B cell (primary cell): ENCODE measurements around the gene SH3TC1. TPM values are rescaled to one million over a fixed set of nuclear protein-coding genes. Genes with fewer than 3 reads are reported as not detected.

ENCODE experiments used
- ATAC-seq: fragments of 200-7000 bp; cut with Tn5 transposase; one replicate; pipeline ENCODE4 v1.10.0; 2021; ENCODE audit warnings: low read depth, mild to moderate bottlenecking, moderate number of reproducible peaks, moderate library complexity
- CTCF ChIA-PET: fragments of 350-600 bp; sonication (Branson Sonifier 250); formaldehyde crosslinking; loops from one replicate; lab custom pipeline; 2021; ENCODE audit warnings: antibody characterized with exemption, inconsistent platforms; lab: Charles Lee
- POLR2A ChIA-PET: fragments of 350-600 bp; sonication (Branson Sonifier 250); formaldehyde crosslinking; loops from one replicate; lab custom pipeline; 2021; ENCODE audit warnings: antibody characterized with exemption; lab: Charles Lee
- DNase-seq: peaks from one replicate; pipeline ENCODE4 v3.0.0; 2013
- H2AFZ ChIP-seq: 2 replicates; pipeline ENCODE4 v1.6.1; 2012; ENCODE audit warnings: mild to moderate bottlenecking, low read depth, low read length; ENCODE audit not compliant: insufficient read depth, poor library complexity, severe bottlenecking
- H3K27ac ChIP-seq, 2 donors: 1 replicate in 1 of 2; 2 replicates in 1 of 2; pipeline ENCODE4 v1.5.1; 2012 to 2013; ENCODE audit warnings: low read length in 2 of 2, mild to moderate bottlenecking in 2 of 2, moderate library complexity in 1 of 2
- H3K27me3 ChIP-seq, 4 experiments: fragments of 200-600 bp in 1 of 4; sonication (generic) in 1 of 4; replicated peaks in 1 of 4; 1 replicate in 2 of 4; 2 replicates in 2 of 4; pipeline versions ENCODE4 v1.6.1 to v1.7.0; 2013 to 2016; ENCODE audit warnings: low read length in 3 of 4, mild to moderate bottlenecking in 2 of 4, mixed read lengths in 1 of 4, moderate library complexity in 1 of 4; ENCODE audit not compliant: insufficient read depth in 4 of 4, control insufficient read depth in 3 of 4; ENCODE audit errors: control extremely low read depth in 1 of 4
- H3K36me3 ChIP-seq, 2 experiments: replicated peaks in 1 of 2; 1 replicate in 1 of 2; 2 replicates in 1 of 2; pipeline versions ENCODE4 v1.6.1 to v1.7.1; 2013; ENCODE audit warnings: low read length in 1 of 2; ENCODE audit not compliant: insufficient read depth in 2 of 2, control insufficient read depth in 1 of 2; ENCODE audit errors: control extremely low read depth in 1 of 2, extremely low read depth in 1 of 2
- H3K4me1 ChIP-seq, 2 donors: fragments of 200-600 bp in 1 of 2; sonication (generic) in 1 of 2; 1 replicate in 1 of 2; 2 replicates in 1 of 2; pipeline versions ENCODE4 v1.5.1 to v1.6.1; 2013 to 2017; ENCODE audit warnings: low read length in 2 of 2; ENCODE audit not compliant: control insufficient read depth in 2 of 2, insufficient read depth in 2 of 2
- H3K4me2 ChIP-seq: replicated peaks from 2 replicates; pipeline ENCODE3; 2012; ENCODE audit warnings: mild to moderate bottlenecking, low read depth, low read length; ENCODE audit not compliant: poor library complexity, severe bottlenecking
- H3K4me3 ChIP-seq, 5 experiments: fragments of 200-600 bp in 1 of 5; sonication (generic) in 1 of 5; 1 replicate in 3 of 5; 2 replicates in 2 of 5; pipeline versions ENCODE4 v1.5.1 to v1.7.0; 2011 to 2016; ENCODE audit warnings: low read length in 4 of 5, mild to moderate bottlenecking in 4 of 5, low read depth in 2 of 5, control low read depth in 1 of 5, moderate library complexity in 1 of 5; ENCODE audit not compliant: insufficient read depth in 1 of 5; ENCODE audit errors: control extremely low read depth in 1 of 5, extremely low read depth in 1 of 5
- H3K79me2 ChIP-seq: fragments of 200-600 bp; sonication (generic); one replicate; pipeline ENCODE4 v1.6.0; 2016; ENCODE audit warnings: low read length; ENCODE audit not compliant: control insufficient read depth, insufficient read depth
- H3K9ac ChIP-seq: fragments of 200-600 bp; sonication (generic); 2 replicates; pipeline ENCODE4 v1.6.1; 2017; ENCODE audit warnings: mild to moderate bottlenecking, low read length, moderate library complexity
- H3K9me3 ChIP-seq, 3 donors: one replicate each; pipeline versions ENCODE4 v1.6.1 to v1.7.1; 2013; ENCODE audit warnings: low read length in 2 of 3; ENCODE audit not compliant: control insufficient read depth in 2 of 3, insufficient read depth in 1 of 3; ENCODE audit errors: control extremely low read depth in 1 of 3
- H4K20me1 ChIP-seq: 2 replicates; pipeline ENCODE4 v1.6.0; 2012; ENCODE audit warnings: mild to moderate bottlenecking, low read length; ENCODE audit not compliant: insufficient read depth, control insufficient read depth, poor library complexity, severe bottlenecking
- H3K27ac Mint-ChIP-seq: one replicate; pipeline ENCODE4 v1.8.0; 2021; ENCODE audit warnings: mixed read lengths
- H3K27me3 Mint-ChIP-seq: one replicate; pipeline ENCODE4 v1.8.0; 2021; ENCODE audit warnings: mixed read lengths
- H3K4me1 Mint-ChIP-seq: one replicate; pipeline ENCODE4 v1.8.0; 2021; ENCODE audit warnings: mixed read lengths
- H3K4me3 Mint-ChIP-seq: one replicate; pipeline ENCODE4 v1.8.0; 2021; ENCODE audit warnings: mixed read lengths
- H3K9me3 Mint-ChIP-seq: one replicate; pipeline ENCODE4 v1.8.0; 2022; ENCODE audit warnings: mixed read lengths; ENCODE audit not compliant: insufficient read depth
- EZH2 ChIP-seq: IDR thresholded peaks from 2 replicates; pipeline ENCODE4 v1.6.1; 2012; ENCODE audit warnings: borderline replicate concordance, low read depth, mild to moderate bottlenecking, moderate library complexity, low read length; ENCODE audit not compliant: insufficient read depth, poor library complexity, severe bottlenecking
- WGBS: methylation state at CpG from one replicate; pipeline ENCODE4 v1.1.5; 2013; ENCODE audit warnings: missing lambda C conversion rate; ENCODE audit not compliant: insufficient coverage; 5-methylcytosine and 5-hydroxymethylcytosine counted together
- intact Hi-C: fragments of 100-400 bp; cut with micrococcal nuclease; formaldehyde crosslinking; loops from one replicate; pipeline ENCODE4 v1.10.0; 2022
- polyA plus RNA-seq: library from polyadenylated mRNA; depleted of rRNA; stranded (reverse); fragments of >200 nt; gene quantifications from 2 replicates; pipeline ENCODE4 v1.2.3, GENCODE V29; 2012
- total RNA-seq, 2 donors: library from RNA; stranded (reverse); fragments of 120-200 nt in 1 of 2; gene quantifications; 1 replicate in 1 of 2; 2 replicates in 1 of 2; pipeline versions ENCODE4 v1.2.3 to v1.2.4, GENCODE V29; 2013 to 2022
- TF ChIP-seq, protein P1 (sequence below): fragments of 200-600 bp; IDR thresholded peaks from one replicate; pipeline ENCODE4 v1.8.0; 2022; ENCODE audit warnings: antibody characterized with exemption, mild to moderate bottlenecking

SH3TC1 gene
- total and polyA plus RNA-seq, 2 donors (not counting 1 experiment from before 2014, with no cell fraction given) = 63.8 to 388 TPM

DNA sequence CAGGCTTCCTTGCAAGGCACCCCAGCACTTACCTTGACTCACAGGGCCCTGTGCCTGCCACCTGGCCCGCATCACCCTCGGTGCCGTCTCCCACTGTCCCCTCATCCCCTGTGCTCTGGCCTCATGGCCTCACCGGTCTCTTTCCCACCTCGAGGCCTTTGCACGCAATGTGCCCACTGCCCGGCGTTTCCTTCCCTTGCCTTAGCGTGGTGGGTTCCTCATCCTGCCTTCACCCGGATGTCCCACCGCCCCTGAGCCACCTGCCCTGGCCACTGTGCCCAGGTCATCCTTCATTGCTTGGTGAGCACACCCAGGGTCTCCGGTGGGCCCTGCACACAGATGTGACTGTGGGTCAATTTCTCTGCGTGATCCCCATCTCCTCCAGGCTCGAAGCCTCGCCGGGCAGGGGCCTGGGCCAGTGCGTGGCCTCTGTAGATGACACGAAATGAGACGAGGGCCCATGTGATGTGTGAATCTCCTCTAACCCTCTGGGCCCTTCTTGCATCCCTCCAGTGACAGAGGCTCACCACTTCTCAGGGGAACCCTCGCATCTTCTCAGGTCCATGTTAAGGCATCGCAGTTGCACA is 75.1 kb downstream of the SH3TC1 start:
- Histone ChIP-seq H2AFZ (no peak overlapping the region), H3K79me2 (no peaks in the 10 kb centered on the region), H3K9ac (no peak overlapping the region), H3K4me1 (no peaks in the 10 kb centered on the region), H3K27ac (no peak overlapping the region), H4K20me1 (no peaks in the 10 kb centered on the region), H3K27me3 (peaks cover 0 to 8% (median 1%) of the 10 kb centered on the region in 4 experiments), H3K4me2 (no peak overlapping the region), H3K4me3 (no peak overlapping the region), H3K36me3 (no peaks in the 10 kb centered on the region), H3K9me3 (no peaks in the 10 kb centered on the region)
- H3K4me3 Mint-ChIP-seq = no peak overlapping the region
- H3K27ac Mint-ChIP-seq = no peak overlapping the region
- peaks cover 22% of the 10 kb centered on the region for H3K27me3 Mint-ChIP-seq
- WGBS = 92% methylated on average over 18 of the region's 21 CpGs
- no peak for TF ChIP-seq EZH2
- POLR2A ChIA-PET = no interaction called here
- ATAC-seq (no peak), DNase-seq (no peak)
- intact Hi-C loops = no loop called here
- no peaks in the 10 kb centered on the region for H3K4me1 Mint-ChIP-seq
- CTCF ChIA-PET = interaction anchor here (0.6 kb wide), 1 partner anchor 128 kb away, joined by 3 read pairs; no protein-coding TSS in a partner anchor
- H3K9me3 Mint-ChIP-seq = no peaks in the 10 kb centered on the region

GRCh38 chr4:8274765-8275547 is 75.9 kb downstream of the SH3TC1 start:
- H3K36me3 ChIP-seq = no peaks in the 10 kb centered on the region
- no peaks in the 10 kb centered on the region for H4K20me1 ChIP-seq
- no peaks in the 10 kb centered on the region for H3K9me3 ChIP-seq
- no peaks in the 10 kb centered on the region for H3K4me1 ChIP-seq
- no peak overlapping the region for H3K4me2 ChIP-seq
- no peaks in the 10 kb centered on the region for H3K4me1 Mint-ChIP-seq
- no peak overlapping the region for H3K9ac ChIP-seq
- no peak overlapping the region for H3K27ac Mint-ChIP-seq
- no peak overlapping the region for H3K27ac ChIP-seq
- no peak for ATAC-seq
- H3K4me3 ChIP-seq = no peak overlapping the region
- no peaks in the 10 kb centered on the region for H3K79me2 ChIP-seq
- CTCF ChIA-PET = interaction anchor here (0.6 kb wide), 1 partner anchor 127 kb away, joined by 3 read pairs; no protein-coding TSS in a partner anchor
- TF ChIP-seq EZH2 = no peak
- TF ChIP-seq, protein P1, sequence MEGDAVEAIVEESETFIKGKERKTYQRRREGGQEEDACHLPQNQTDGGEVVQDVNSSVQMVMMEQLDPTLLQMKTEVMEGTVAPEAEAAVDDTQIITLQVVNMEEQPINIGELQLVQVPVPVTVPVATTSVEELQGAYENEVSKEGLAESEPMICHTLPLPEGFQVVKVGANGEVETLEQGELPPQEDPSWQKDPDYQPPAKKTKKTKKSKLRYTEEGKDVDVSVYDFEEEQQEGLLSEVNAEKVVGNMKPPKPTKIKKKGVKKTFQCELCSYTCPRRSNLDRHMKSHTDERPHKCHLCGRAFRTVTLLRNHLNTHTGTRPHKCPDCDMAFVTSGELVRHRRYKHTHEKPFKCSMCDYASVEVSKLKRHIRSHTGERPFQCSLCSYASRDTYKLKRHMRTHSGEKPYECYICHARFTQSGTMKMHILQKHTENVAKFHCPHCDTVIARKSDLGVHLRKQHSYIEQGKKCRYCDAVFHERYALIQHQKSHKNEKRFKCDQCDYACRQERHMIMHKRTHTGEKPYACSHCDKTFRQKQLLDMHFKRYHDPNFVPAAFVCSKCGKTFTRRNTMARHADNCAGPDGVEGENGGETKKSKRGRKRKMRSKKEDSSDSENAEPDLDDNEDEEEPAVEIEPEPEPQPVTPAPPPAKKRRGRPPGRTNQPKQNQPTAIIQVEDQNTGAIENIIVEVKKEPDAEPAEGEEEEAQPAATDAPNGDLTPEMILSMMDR = no peak
- H2AFZ ChIP-seq = no peak overlapping the region
- DNase-seq = no peak
- WGBS = 70% methylated on average over 17 of the region's 19 CpGs
- peaks cover 0 to 5% (median 0%) of the 10 kb centered on the region in 4 experiments for H3K27me3 ChIP-seq
- no peak overlapping the region for H3K4me3 Mint-ChIP-seq
- peaks cover 21% of the 10 kb centered on the region for H3K27me3 Mint-ChIP-seq
- no peaks in the 10 kb centered on the region for H3K9me3 Mint-ChIP-seq
- intact Hi-C loops = no loop called here
- POLR2A ChIA-PET = no interaction called here
